Stimulated activated CD4-positive, alpha-beta T cell treated with anti-CD3 and anti-CD28 coated beads, Interleukin-4, amount 100 ng/mL, for 48 hours (primary cell): ENCODE results near the gene VPS35L.
"Not testable (repeated sequence)": the region's sequence is repeated elsewhere in the genome, so short reads cannot be mapped to it uniquely, and the experiment has no call there.

Experiments
- DNase-seq, 2 donors: peaks; one replicate each; pipeline ENCODE4 v3.0.0-alpha.2; 2020; ENCODE audit warnings: low read depth in 2 of 2

Gene VPS35L

GRCh38 chr16:19711643-19712042, 156.1 kb downstream of the VPS35L start:
- DNase-seq = no peak

DNA sequence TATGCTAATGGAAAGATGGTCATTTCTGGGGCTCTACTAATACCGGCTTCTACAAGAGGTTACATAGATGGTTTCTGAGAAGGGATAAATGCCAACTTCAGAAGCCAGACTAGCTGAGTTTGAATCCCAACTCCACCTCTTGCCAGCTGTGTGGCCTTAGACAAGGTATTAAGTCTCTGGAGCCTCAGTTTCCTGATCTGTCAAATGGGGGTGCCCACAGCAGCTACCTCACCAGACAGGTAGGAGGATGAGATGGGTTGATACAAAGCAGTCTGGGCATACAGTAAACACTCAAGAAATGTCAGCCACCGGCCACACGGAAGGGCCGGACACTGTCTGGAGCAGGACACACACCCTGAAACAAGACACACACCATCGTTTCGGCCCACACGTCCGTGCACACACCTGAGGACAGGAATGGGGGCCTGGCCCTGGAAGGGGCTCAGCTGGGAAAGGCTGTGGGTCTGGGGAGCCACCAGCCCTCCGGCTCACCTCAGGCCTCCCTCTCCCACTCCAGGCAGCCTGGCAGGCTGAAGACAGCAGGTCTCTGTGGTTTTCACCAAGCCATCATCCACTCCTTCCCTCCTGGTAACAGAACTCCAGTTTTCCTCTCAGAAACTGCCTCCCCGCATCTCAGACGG, 157.0 kb downstream of the VPS35L start:
- DNase-seq = no peak

DNA sequence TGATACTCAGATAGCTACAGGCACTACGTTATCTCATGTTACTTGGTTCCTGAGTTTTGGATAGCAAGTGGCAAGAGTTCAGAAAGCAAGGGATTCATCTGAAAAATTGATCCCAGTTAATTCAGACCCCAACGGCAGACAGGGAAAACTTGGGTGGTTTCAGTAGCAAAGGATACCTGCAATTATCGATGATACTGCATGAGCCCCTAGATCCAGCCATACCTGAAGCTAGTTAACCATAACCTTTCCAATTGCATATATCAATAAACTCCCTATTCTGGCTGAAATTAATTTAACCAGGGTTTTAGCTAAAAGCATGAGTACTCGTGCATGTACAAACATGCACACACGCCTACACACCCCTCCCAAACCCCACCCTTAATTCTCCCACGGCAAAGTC, 158.2 kb downstream of the VPS35L start:
- no peak for DNase-seq

GRCh38 chr16:19715566-19715965, 160.1 kb downstream of the VPS35L start:
- no peak for DNase-seq

DNA sequence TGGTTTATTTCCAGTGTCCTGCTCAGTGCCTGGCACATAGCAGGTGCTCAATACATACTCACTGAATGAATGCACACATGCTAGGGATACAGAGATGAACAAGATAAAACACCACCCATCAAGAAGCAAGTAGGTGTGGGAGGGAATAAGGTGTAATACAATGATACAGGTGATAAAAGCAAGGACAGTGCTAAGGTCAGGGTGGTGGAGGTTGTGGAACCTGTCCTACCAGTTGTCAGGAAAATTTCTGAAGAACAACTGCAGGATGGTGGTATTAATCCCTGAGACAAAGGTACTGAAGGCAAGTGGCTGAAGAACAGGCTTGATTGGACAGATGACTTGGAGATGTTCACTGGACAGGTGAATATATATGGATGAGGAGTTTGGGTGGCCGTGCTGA, 160.7 kb downstream of the VPS35L start:
- DNase-seq = no peak

DNA sequence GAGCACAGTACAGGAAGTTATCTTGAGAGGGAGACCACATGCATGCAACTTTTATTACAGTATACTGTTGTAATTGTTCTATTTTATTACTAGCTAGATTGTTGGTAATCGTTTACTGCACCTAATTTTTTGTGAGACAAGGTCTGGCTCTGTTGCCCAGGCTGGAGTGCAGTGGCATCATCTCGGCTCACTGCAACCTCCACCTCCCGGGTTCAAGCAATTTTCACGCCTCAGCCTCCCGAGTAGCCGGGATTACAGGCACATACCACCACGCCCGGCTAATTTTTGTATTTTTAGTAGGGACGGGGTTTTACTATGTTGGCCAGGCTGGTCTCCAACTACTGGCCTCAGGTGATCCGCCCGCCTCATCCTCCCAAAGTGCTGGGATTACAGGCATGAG, 161.2 kb downstream of the VPS35L start:
- not testable (repeated sequence) for DNase-seq

- DNase-seq = no peak
Observed at GRCh38 chr16:19717314-19717713, 161.8 kb downstream of the VPS35L start.

DNA sequence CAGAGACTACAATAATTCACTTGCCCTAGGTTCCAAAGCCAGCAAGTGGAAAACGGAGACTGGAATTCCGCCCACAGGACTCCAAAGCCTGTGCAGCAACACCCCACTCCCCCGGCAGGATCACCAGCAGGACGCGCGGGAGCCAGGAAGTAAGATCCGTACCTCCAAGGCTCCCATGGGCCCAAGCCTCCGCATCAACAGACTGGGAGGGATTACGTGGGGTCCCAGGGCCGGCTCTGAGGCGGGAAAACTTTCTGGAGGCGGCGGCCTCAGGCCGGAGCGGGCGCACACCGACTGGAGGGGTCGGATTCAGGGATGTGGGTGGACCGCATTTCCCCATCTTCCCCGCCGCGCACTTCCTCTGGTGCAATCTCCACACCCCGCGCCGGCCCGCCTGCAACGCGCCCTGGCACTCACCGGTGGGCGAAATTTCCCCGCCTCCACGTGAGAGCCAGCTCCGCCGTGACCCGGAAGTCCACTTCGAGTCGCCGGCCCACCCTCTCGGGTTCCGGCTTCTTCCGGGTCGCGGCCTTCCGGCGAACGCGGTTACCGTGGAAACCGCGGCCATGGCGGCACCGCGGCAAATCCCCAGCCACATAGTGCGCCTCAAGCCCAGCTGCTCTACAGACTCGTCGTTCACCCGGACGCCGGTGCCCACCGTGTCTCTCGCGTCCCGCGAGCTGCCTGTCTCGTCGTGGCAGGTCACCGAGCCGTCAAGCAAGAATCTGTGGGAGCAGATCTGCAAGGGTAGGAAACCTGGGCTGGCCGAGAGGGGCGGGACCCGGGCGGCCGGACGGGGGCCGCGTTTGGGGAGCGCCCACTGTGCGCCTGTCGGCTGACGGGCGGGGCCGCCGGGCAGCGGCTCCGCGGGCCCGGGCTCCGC, 162.5 kb downstream of the VPS35L start, which contains the start of the genes IQCK and KNOP1:
Gene IQCK, plus strand, starts transcription at position 531 of the 883 bp plus-strand sequence. Its CDS starts 36 bp downstream, at position 567.
Gene KNOP1, minus strand, starts transcription at position 487 of the 883 bp plus-strand sequence. CDS start 3,192 bp downstream, outside the sequence.
- peak; percentile 83 to 90 for DNase-seq

DNA sequence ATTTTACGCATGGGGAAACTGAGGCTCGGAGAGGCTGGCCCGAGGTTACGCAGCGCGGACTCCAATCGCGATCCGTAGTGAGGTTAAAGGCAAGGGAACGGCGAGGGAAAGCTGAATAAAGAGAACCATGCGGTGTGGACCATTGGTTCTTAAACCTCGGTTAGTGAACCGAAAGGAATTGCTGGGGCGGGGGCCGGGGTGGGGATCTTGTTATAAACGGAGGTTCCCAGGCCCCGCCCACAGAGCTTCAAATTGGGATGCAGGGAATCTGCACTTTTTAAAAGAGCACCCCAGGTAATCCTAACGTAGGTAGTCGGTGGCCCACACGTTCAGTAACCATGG, 163.1 kb downstream of the VPS35L start:
- no peak for DNase-seq

GRCh38 chr16:19722269-19722952, 166.9 kb downstream of the VPS35L start:
- no peak for DNase-seq

- no peak for DNase-seq
Observed at GRCh38 chr16:19722981-19723380, 167.5 kb downstream of the VPS35L start.

GRCh38 chr16:19728636-19728965, 173.1 kb downstream of the VPS35L start:
- DNase-seq = no peak

DNA sequence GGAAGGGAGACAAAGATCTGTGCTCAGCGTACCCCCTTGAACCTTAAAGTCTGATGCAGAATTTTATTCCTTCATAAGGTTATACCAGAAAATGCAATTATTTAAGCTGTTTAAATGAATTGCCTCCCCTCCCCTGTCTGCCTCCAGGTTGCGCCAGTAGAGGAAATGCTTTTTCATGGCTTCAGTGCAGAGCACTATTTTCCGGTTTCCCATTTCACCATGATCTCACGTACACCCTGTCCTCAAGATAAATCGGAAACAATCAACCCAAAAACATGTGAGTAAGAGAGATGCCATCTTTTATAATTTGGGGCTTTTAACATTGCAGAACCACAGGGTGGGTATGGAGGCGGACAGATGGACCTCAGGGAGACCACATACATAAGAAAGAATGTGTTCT, 178.0 kb downstream of the VPS35L start:
- DNase-seq = no peak

DNA sequence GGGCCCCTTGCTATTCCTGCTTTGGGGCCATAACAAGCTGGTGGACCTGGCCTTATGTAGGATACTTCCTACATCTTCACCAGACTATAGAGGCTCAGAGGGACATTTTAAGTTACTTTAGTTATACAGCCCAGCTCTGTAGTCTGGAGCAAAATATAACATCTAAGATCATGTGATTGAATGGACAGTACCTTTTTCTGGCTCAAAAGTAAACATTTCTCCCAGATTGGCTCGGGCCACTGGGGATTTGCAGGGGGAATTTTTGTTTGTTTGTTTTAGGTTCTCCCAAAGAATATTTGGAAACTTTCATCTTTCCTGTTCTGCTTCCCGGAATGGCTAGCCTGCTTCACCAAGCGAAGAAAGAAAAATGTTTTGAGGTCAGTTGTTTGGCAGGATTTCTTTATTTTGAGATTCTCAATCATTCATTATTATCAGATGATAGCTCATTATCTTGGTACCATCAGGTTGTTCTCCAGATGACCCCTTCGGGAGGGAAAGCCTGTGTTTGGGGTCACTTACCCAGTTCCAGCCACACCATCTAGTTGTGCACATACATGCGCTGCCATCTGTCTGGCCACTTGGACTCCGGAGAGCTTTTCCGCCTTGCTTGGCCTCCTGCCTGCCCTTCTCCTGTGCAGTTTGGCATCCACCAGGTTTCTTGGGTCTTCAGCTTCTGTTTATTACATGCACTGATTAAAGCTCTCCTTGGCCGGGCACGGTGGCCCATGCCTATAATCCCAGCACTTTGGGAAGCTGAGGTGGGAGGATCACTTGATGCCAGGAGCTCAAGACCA, 179.8 kb downstream of the VPS35L start:
- DNase-seq = no peak

DNA sequence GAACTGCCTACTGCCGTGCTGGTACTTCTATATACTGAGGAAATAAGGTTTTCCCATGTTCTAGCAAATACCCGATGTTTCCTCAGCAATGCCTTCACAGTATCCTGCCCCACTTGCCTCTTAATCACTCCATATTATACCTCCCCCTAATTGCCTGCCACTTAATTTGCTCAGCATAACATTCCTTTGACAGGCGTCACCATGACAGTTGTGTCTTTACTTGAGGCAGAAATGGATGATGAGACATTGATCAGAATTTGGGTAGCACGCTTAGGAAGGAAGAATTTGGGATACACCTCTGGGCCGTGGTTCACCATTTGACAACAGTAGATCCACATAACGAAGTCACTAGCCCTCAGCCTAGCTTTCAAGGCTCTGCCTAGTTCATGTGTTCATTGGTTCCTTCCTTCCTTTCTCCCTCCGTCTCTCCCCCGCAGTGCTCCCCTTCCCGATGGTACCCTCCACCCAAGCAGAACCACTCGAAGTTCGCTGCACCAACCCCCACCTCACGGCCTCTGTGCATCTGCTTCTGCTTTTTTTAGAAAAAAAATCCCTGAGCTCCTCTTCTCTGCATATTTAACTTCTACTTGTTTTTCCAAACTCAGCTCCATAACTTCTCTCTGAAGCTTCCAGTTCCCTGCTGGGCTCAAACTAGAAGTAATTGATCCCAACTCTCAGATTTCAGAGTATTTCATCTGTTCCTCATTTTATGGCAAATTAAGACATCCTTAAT, 182.0 kb downstream of the VPS35L start:
- no peak for DNase-seq

DNA sequence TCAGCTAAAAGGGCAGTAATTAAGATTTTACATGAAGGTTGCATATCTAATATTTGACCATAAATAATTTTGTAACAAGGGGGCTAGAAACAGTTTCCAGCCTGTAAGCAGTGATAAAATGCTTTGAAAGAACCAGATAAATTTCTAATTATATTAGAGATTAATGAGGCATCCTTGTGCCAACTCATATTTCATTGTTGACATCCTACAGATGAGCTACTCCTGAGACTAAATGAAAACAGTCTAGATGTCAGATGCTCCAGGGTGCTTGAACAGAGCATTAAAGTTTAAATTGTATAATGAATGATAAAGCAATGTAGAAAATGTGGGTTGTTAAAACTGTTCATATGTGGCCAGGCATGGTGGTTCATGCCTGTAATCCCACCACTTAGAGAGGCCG, 185.9 kb downstream of the VPS35L start:
- DNase-seq = no peak

- no peak for DNase-seq
Observed at GRCh38 chr16:19743816-19744159, 188.3 kb downstream of the VPS35L start.

GRCh38 chr16:19744670-19745069, 189.2 kb downstream of the VPS35L start:
- DNase-seq = no peak

DNA sequence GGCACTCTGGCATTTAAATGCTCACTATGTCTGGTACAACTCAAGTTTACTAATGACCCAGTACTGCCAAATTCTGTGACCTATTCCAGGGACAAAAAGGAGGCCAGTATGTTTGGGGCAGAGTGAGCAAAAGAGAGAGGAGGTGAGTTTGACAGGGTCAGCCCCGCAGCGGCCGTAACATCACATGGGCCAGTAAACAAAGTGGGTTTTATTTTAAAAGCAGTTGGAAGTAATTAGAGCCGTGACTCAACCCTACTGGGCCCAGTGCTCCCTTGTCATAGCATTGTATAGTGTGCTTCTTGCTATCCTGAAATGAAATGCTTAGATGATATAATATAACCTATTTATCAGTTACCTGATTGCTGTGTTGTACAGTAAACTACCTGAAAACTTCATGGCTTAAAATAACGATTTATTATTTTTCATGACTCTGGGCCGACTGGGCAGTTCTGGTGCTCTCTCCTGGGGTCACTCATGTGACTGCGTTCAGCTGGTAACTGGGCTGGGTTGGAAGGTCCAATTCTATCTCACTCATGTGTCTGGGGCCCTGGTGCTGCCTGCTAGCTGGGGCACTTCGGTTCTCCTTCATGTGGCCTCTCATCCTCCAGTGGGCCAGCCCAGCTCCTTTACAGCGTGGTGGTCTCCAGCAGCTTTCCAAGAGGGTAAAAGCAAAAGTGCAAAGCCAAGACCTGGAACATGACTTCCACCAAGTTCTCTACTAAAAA, 189.9 kb downstream of the VPS35L start:
- no peak for DNase-seq

DNA sequence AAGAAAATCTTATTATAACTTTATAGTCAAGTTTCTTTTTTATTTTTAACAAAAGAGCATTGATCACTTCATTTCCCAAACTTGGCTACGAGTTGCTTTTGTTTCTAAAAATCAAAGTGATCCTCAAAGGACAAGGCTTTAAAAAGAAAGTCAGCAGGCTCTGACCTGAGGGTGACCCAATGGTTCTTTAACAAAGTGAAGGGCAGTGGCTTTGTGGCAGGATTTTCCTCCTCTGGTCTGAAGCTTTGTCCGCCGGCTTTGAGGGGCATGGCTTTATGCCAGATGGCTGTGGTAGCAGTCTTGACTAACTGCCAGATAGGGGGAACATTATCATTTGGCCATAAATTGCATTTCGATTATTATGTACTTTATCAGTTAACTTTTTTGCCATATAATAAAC, 191.1 kb downstream of the VPS35L start:
- no peak for DNase-seq
